Retina (tissue), 1 donor: ENCODE data around the gene EXOC4.
"Not testable (repeated sequence)": the region's sequence is repeated elsewhere in the genome, so short reads cannot be mapped to it uniquely, and the experiment has no call there.

ENCODE experiments used
- DNase-seq: peaks from one replicate; pipeline ENCODE4 v3.0.0-alpha.2; 2016

EXOC4 gene

GRCh38 chr7:133584956-133585668 is 332.2 kb downstream of the EXOC4 start:
- DNase-seq, result no peak

GRCh38 chr7:133586253-133586652 is 333.4 kb downstream of the EXOC4 start:
- DNase-seq, result no peak

- no peak for DNase-seq
These were observed 335.0 kb downstream of the EXOC4 start for GRCh38 chr7:133587903-133588302.

- DNase-seq, result no peak
These were observed 337.9 kb downstream of the EXOC4 start for GRCh38 chr7:133590795-133591194.

GRCh38 chr7:133591704-133592340 is 338.9 kb downstream of the EXOC4 start:
- DNase-seq, result no peak

GRCh38 chr7:133593561-133593960 is 340.7 kb downstream of the EXOC4 start:
- no peak for DNase-seq

GRCh38 chr7:133601617-133602016 is 348.7 kb downstream of the EXOC4 start:
- DNase-seq, result no peak

GRCh38 chr7:133602291-133602690 is 349.4 kb downstream of the EXOC4 start:
- no peak for DNase-seq

GRCh38 chr7:133606991-133607390 is 354.1 kb downstream of the EXOC4 start:
- no peak for DNase-seq

- DNase-seq, result no peak
These were observed 356.9 kb downstream of the EXOC4 start for GRCh38 chr7:133609806-133610205.

GRCh38 chr7:133611955-133612354 is 359.1 kb downstream of the EXOC4 start:
- DNase-seq, result no peak

- no peak for DNase-seq
These were observed 360.4 kb downstream of the EXOC4 start for GRCh38 chr7:133613250-133613790.

GRCh38 chr7:133614251-133614650 is 361.4 kb downstream of the EXOC4 start:
- DNase-seq, result no peak

GRCh38 chr7:133618970-133619369 is 366.1 kb downstream of the EXOC4 start:
- no peak for DNase-seq

GRCh38 chr7:133619491-133619890 is 366.6 kb downstream of the EXOC4 start:
- DNase-seq, result no peak

GRCh38 chr7:133623721-133624120 is 370.8 kb downstream of the EXOC4 start:
- DNase-seq, result no peak

- DNase-seq, result no peak
These were observed 372.2 kb downstream of the EXOC4 start for GRCh38 chr7:133625046-133625445.

GRCh38 chr7:133629701-133630100 is 376.8 kb downstream of the EXOC4 start:
- DNase-seq, result no peak

GRCh38 chr7:133633055-133633454 is 380.2 kb downstream of the EXOC4 start:
- DNase-seq, result no peak

- DNase-seq, result no peak
These were observed 382.7 kb downstream of the EXOC4 start for GRCh38 chr7:133635541-133635940.

GRCh38 chr7:133638857-133639256 is 386.0 kb downstream of the EXOC4 start:
- no peak for DNase-seq

GRCh38 chr7:133641436-133641835 is 388.6 kb downstream of the EXOC4 start:
- no peak for DNase-seq

GRCh38 chr7:133642907-133643306 is 390.0 kb downstream of the EXOC4 start:
- no peak for DNase-seq

- not testable (repeated sequence) for DNase-seq
These were observed 390.8 kb downstream of the EXOC4 start for GRCh38 chr7:133643652-133644051.
